Glutamatergic neuron (in vitro differentiated cells): ENCODE measurements around the gene ZBTB16. TPM values are rescaled to one million over a fixed set of nuclear protein-coding genes. Genes with fewer than 3 reads are reported as not detected.

Experiments used
- DNase-seq: peaks from one replicate; pipeline ENCODE4 v3.0.0; 2022
- H3K27ac Mint-ChIP-seq: one replicate; pipeline ENCODE4 v1.8.0; 2020; ENCODE audit warnings: mild to moderate bottlenecking, mixed read lengths, inconsistent platforms; ENCODE audit not compliant: unreplicated experiment
- H3K27me3 Mint-ChIP-seq: one replicate; pipeline ENCODE4 v1.8.0; 2020; ENCODE audit warnings: mild to moderate bottlenecking, moderate library complexity, mixed read lengths, inconsistent platforms; ENCODE audit not compliant: unreplicated experiment
- H3K36me3 Mint-ChIP-seq: one replicate; pipeline ENCODE4 v1.8.0; 2020; ENCODE audit warnings: mild to moderate bottlenecking, mixed read lengths, inconsistent platforms; ENCODE audit not compliant: unreplicated experiment
- H3K4me1 Mint-ChIP-seq: one replicate; pipeline ENCODE4 v1.8.0; 2020; ENCODE audit warnings: mild to moderate bottlenecking, low read depth, mixed read lengths, inconsistent platforms; ENCODE audit not compliant: unreplicated experiment
- H3K4me3 Mint-ChIP-seq: one replicate; pipeline ENCODE4 v1.8.0; 2020; ENCODE audit warnings: mild to moderate bottlenecking, mixed read lengths, inconsistent platforms; ENCODE audit not compliant: unreplicated experiment
- H3K9me3 Mint-ChIP-seq: one replicate; pipeline ENCODE4 v1.8.0; 2020; ENCODE audit warnings: mild to moderate bottlenecking, moderate library complexity, mixed read lengths, inconsistent platforms; ENCODE audit not compliant: unreplicated experiment
- total RNA-seq: library from RNA; stranded (reverse); fragmentation: NEBNext Ultra II Directional; extraction: Animal tissue kit (Norgen Biotek cat#: 25700); gene quantifications from one replicate; pipeline ENCODE4 v1.2.1, GENCODE V29; 2021; ENCODE audit not compliant: unreplicated experiment
- TF ChIP-seq, protein P1 (sequence below): fragments of 200-600 bp; sonication (generic); IDR thresholded peaks from one replicate; pipeline ENCODE4 v1.5.0; 2021; ENCODE audit not compliant: partially characterized antibody, unreplicated experiment

ZBTB16 gene
- total RNA-seq, 1 donor from 2014 or later = 9.0 TPM

DNA sequence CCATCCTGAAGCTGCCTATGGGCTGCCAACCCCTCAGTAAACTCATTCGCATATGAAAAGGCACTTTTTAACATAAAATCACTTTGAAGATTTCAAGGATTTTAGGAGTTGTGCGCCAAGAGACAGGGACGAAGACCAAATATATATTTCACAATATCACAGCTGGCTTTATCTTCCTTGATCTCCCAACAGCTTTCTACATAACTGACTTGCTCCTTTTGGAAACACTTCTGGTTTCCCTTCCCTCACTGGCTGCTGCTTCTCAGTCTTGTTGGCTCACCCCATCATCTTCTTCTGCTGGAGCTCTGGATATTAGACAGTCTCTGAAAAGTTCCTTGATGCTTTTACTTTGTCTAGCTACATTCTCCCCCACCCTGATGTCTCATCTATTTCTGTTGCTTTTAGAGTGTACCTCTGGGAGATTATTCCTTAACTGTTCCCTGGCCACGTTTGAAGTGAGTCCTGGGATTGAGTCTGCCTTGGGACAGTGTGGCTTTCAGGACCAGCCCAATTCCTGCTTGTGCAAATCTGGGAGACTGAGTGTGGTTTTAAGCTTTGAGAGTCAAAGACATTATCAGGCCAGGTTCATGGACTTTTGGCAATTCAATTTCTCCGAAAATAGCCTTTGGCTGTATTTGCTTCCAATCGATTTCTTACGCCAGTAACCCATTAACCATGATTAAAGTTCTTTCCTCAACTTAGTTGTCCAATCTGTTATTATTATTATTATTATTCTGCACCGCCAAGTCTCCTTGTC is 205.8 kb downstream of the ZBTB16 start:
- Mint-ChIP-seq H3K9me3 (no peaks in the 10 kb centered on the region), H3K4me1 (peaks cover 3% of the 10 kb centered on the region), H3K27me3 (no peaks in the 10 kb centered on the region), H3K27ac (no peak overlapping the region), H3K36me3 (no peaks in the 10 kb centered on the region), H3K4me3 (no peak overlapping the region)
- TF ChIP-seq, protein P1, sequence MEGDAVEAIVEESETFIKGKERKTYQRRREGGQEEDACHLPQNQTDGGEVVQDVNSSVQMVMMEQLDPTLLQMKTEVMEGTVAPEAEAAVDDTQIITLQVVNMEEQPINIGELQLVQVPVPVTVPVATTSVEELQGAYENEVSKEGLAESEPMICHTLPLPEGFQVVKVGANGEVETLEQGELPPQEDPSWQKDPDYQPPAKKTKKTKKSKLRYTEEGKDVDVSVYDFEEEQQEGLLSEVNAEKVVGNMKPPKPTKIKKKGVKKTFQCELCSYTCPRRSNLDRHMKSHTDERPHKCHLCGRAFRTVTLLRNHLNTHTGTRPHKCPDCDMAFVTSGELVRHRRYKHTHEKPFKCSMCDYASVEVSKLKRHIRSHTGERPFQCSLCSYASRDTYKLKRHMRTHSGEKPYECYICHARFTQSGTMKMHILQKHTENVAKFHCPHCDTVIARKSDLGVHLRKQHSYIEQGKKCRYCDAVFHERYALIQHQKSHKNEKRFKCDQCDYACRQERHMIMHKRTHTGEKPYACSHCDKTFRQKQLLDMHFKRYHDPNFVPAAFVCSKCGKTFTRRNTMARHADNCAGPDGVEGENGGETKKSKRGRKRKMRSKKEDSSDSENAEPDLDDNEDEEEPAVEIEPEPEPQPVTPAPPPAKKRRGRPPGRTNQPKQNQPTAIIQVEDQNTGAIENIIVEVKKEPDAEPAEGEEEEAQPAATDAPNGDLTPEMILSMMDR = no peak
- no peak for DNase-seq

DNA sequence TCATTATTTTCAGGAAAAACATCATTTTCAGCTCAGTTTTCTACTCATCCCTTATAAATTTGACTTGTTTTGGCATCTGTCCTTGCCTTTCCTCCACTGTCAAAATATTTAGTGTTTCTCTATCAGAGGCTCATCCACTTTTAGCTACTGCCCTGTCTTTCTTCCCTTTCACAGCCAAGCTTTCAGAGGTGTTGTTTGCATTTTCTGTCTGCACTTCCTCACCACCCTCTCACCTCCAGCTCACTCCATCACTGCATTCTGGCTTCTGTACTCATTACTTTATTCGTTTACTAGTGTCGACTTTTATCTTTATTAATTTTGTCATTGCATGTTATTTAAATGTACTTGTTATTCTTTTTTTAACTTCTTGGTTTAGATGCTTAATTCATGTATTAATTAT is 210.0 kb downstream of the ZBTB16 start:
- no peak overlapping the region for H3K4me3 Mint-ChIP-seq
- H3K27ac Mint-ChIP-seq = no peak overlapping the region
- TF ChIP-seq, protein P1 = no peak
- DNase-seq = no peak
- H3K4me1 Mint-ChIP-seq = no peaks in the 10 kb centered on the region
- no peaks in the 10 kb centered on the region for H3K27me3 Mint-ChIP-seq
- H3K9me3 Mint-ChIP-seq = no peaks in the 10 kb centered on the region
- H3K36me3 Mint-ChIP-seq = no peaks in the 10 kb centered on the region

DNA sequence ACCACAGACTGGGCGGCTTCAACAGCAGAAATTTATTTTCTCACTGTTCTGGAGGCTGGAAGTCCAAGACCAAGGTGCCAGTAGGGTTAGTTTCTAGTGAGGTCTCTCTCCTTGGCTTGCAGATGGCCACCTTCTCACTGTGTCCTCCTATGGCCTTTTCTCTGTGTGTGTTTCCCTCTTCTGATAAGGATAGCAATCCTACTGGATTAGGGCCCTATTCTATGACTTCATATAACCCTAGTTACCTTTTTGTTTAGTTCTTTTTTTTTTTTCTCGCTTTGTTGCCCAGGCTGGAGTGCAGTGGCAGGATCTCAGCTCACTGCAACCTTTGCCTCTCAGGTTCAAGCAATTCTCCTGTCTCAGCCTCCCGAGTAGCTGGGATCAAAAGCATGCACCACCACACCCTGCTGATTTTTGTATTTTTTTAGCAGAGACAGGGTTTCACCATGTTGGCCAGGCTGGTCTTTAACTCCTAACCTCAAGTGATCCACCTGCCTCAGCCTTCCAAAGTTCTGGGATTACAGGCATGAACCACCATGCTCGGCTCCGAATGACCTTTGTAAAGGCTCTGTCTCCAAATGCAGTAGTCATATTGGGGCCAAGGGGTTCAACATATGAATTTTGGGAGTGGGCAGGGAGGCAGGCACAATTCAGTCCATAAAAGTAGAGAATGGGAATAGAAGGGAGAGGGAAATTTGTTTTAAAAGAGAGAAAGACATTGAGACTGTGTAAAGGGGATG is 211.2 kb downstream of the ZBTB16 start:
- no peaks in the 10 kb centered on the region for H3K4me1 Mint-ChIP-seq
- no peak overlapping the region for H3K27ac Mint-ChIP-seq
- H3K36me3 Mint-ChIP-seq = no peaks in the 10 kb centered on the region
- TF ChIP-seq, protein P1 = no peak
- no peaks in the 10 kb centered on the region for H3K9me3 Mint-ChIP-seq
- peaks cover 2% of the 10 kb centered on the region for H3K27me3 Mint-ChIP-seq
- no peak for DNase-seq
- no peak overlapping the region for H3K4me3 Mint-ChIP-seq

DNA sequence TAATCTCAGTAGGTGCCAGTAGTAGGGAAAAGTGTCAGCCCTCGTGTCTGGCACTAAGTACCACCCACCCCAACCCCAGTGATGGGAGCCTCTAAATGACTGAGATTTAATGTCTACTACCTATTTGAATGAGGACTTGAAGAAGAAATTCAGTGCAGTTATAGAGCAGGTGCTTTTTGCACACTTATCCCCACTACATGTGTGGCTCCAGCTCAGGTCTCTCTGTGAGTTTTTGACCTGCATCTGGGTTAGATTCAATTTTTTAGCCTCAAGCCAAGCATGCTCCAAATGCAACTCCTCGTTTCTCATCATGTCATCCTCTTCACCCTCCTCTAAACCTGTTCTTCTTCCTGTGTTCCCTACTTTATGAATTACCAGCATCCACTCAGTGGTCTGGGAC is 211.8 kb downstream of the ZBTB16 start:
- Mint-ChIP-seq H3K27me3 (peaks cover 2% of the 10 kb centered on the region), H3K4me1 (no peaks in the 10 kb centered on the region), H3K9me3 (no peaks in the 10 kb centered on the region), H3K27ac (no peak overlapping the region), H3K4me3 (no peak overlapping the region), H3K36me3 (no peaks in the 10 kb centered on the region)
- no peak for DNase-seq
- TF ChIP-seq, protein P1 = no peak

DNA sequence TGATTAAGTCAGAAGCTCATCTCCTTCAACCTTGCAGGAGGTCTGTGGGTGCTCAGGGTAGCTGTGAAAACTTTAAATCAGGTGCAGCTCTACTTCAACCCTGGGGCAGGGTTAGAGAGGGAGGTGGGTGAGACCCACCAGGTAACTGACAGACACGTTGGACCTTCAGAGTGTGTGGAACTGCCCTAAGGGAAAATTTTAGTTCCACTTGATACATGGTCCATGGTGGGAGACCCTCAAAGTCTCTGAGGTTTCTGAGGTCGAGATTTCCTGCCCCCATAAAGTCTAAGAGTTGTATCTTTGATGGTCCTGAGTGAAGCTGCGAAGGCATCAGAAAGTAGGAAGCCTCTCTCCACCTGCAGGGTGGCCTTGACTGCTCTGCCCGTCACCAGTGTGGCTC is 212.8 kb downstream of the ZBTB16 start:
- H3K9me3 Mint-ChIP-seq = no peaks in the 10 kb centered on the region
- no peak for DNase-seq
- H3K36me3 Mint-ChIP-seq = no peaks in the 10 kb centered on the region
- TF ChIP-seq, protein P1 = no peak
- no peak overlapping the region for H3K27ac Mint-ChIP-seq
- H3K4me1 Mint-ChIP-seq = no peaks in the 10 kb centered on the region
- H3K27me3 Mint-ChIP-seq = peaks cover 2% of the 10 kb centered on the region
- no peak overlapping the region for H3K4me3 Mint-ChIP-seq
